Heart right ventricle (tissue), 16 donors: ENCODE results near the gene CNIH2. TPM values are rescaled to one million over a fixed set of nuclear protein-coding genes. Genes with fewer than 3 reads are reported as not detected.

Source experiments
- ATAC-seq, 8 donors: fragments of 200-7000 bp; cut with Tn5 transposase; one replicate each; pipeline ENCODE4 v1.9.1; 2020; ENCODE audit warnings: mild to moderate bottlenecking in 8 of 8, moderate library complexity in 8 of 8, moderate number of reproducible peaks in 1 of 8
- DNase-seq, 2 donors: peaks; one replicate each; pipeline ENCODE4 v3.0.0-alpha.2; 2020
- H3K27ac ChIP-seq, 10 donors: fragments of 200-600 bp; sonication (generic) in 2 of 10; one replicate each; pipeline versions ENCODE4 v1.5.0 to v1.8.0; 2020 to 2022; ENCODE audit warnings: mild to moderate bottlenecking in 3 of 10
- H3K27me3 ChIP-seq, 7 donors: fragments of 200-600 bp; one replicate each; pipeline ENCODE4 v1.8.0; 2021 to 2022; ENCODE audit warnings: mild to moderate bottlenecking in 2 of 7
- H3K36me3 ChIP-seq, 9 donors: fragments of 200-600 bp; sonication (generic) in 1 of 9; one replicate each; pipeline versions ENCODE4 v1.5.0 to v1.8.0; 2020 to 2022; ENCODE audit warnings: mild to moderate bottlenecking in 2 of 9
- H3K4me1 ChIP-seq, 9 donors: fragments of 200-600 bp; sonication (generic) in 1 of 9; one replicate each; pipeline versions ENCODE4 v1.5.0 to v1.8.0; 2020 to 2022; ENCODE audit warnings: mild to moderate bottlenecking in 4 of 9
- H3K4me3 ChIP-seq, 10 donors: fragments of 200-600 bp; sonication (generic) in 2 of 10; one replicate each; pipeline versions ENCODE4 v1.5.0 to v1.8.0; 2020 to 2022; ENCODE audit warnings: mild to moderate bottlenecking in 7 of 10, moderate library complexity in 2 of 10
- H3K9me3 ChIP-seq, 11 donors: fragments of 200-600 bp in 10 of 11; sonication (generic) in 2 of 11; one replicate each; pipeline versions ENCODE4 v1.5.0 to v1.8.0; 2013 to 2022; ENCODE audit warnings: mild to moderate bottlenecking in 2 of 11, control low read depth in 1 of 11, moderate library complexity in 1 of 11
- CTCF ChIP-seq, 9 donors: fragments of 200-600 bp; sonication (generic) in 2 of 9; IDR thresholded peaks; one replicate each; pipeline versions ENCODE4 v1.5.0 to v1.8.0; 2021 to 2022; ENCODE audit warnings: antibody characterized with exemption in 9 of 9, mild to moderate bottlenecking in 5 of 9, moderate library complexity in 1 of 9
- WGBS, 2 donors: extraction: QIAGEN DNeasy Blood & Tissue Kit; methylation state at CpG; one replicate each; pipeline ENCODE4 v1.1.7; 2013; ENCODE audit warnings: inconsistent platforms in 1 of 2; 5-methylcytosine and 5-hydroxymethylcytosine counted together
- intact Hi-C, 10 donors: fragments of 100-400 bp; cut with DNase I; formaldehyde crosslinking; loops; one replicate each; pipeline versions ENCODE4 v1.11.1 to v1.14.2; 2022
- polyA plus RNA-seq, 2 donors: library from polyadenylated mRNA; stranded (reverse); fragments of 200-250 nt; gene quantifications; one replicate each; pipeline ENCODE4 v1.2.3, GENCODE V29; 2013
- total RNA-seq, 10 donors: library from RNA; stranded (reverse); fragmentation: NEBNext Ultra II Directional in 3 of 10; extraction: Animal tissue kit (Norgen Biotek cat#: 25700) in 3 of 10; gene quantifications; one replicate each; pipeline versions ENCODE4 v1.2.1 to v1.2.4, GENCODE V29; 2021 to 2023
- donor health status: Arrhythmogenic right ventricular cardiomyopathy.
- donor health status: ischemic (EF 13 %, LVEDD 7.1; RV severe dilation, severe dysfunction).
- donor health status: healthy with polysubstance abuse.
- donor health status: DM: no; HTN: yes; CAD: no.
- donor health status: DM: no; HTN: no; CAD: no.
- donor health status: ischemic (EF 25% LVEDD 6.9; RV normal size, moderate dysfunction).
- donor health status: ischemic (EF 25% LVEDD 5.7; RV mildly dilated, moderate dysfunction).
- donor health status: healthy.
- donor health status: DM: yes; HTN: yes; CAD: no.
- donor health status: Ischemic cardiomyopathy.
- donor health status: ischemic (EF 35%, LVEDD 5.7; RV mildly dilated, moderate dysfunction).
- donor health status: nonischemic (EF 11% LVEDD 7.7; RV severe dilation, severe dysfunction).
- donor health status: DM: yes; HTN: yes; CAD: no.
- donor health status: PGD.
- donor health status: ischemic (EF 29% LVEDD 5.4; RV normal size, mild dysfunction).
- donor health status: nonischemic (EF 23%, LVEDD 6.1; RV moderate dilation, normal function).

The CNIH2 gene
- total and polyA plus RNA-seq, 12 donors, result 0.06 to 0.57 (median 0.45) TPM; not detected in 7

- WGBS, 2 donors, result 92 to 97% methylated on average over 7 of the region's 7 CpGs
- Histone ChIP-seq H3K9me3 (no peaks in the 10 kb centered on the region), H3K36me3 (peaks cover 0 to 66% (median 43%) of the 10 kb centered on the region in 9 donors), H3K4me3 (no peak overlapping the region), H3K27me3 (no peaks in the 10 kb centered on the region), H3K27ac (no peak overlapping the region), H3K4me1 (peaks cover 6 to 30% (median 24%) of the 10 kb centered on the region in 9 donors)
- TF ChIP-seq CTCF (IDR thresholded peaks at IDR 0.05), result no peak
- intact Hi-C loops, result no loop called here
- ATAC-seq (no peak), DNase-seq (no peak)
Observed at GRCh38 chr11:66271816-66272215, 6.2 kb upstream of the CNIH2 start.

- H3K36me3 ChIP-seq, result peaks cover 0 to 67% (median 43%) of the 10 kb centered on the region in 9 donors
- intact Hi-C loops, result no loop called here
Observed at GRCh38 chr11:66272596-66272995, 5.4 kb upstream of the CNIH2 start.

DNA sequence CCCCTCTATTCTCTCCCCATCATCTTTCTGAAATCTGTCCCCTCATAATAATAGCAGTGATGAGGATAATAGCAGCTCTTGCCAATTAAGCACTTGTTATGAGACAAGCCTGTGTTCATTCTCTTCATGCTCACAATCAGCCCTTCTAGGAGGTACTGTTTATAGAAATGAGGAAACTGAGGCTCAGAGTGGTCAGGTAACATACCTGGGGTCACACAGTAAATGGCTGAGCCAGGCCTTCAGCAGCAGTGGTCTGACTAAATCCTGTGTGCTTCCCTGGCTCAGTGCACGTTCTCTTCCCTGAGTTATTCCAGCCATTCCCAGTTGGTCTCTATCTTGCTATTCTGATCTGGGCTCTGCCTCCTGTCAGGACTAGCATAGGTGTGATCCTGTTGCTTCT lies 3.8 kb upstream of the CNIH2 start:
- TF ChIP-seq CTCF (IDR thresholded peaks at IDR 0.05), result no peak
- Histone ChIP-seq H3K4me3 (no peak overlapping the region), H3K4me1 (peaks cover 5 to 35% (median 25%) of the 10 kb centered on the region in 9 donors), H3K27ac (no peak overlapping the region), H3K27me3 (peaks cover 0 to 3% (median 0%) of the 10 kb centered on the region in 7 donors), H3K9me3 (no peaks in the 10 kb centered on the region), H3K36me3 (peaks cover 0 to 67% (median 43%) of the 10 kb centered on the region in 9 donors)
- 38 to 59% methylated on average over 1 of the region's 1 CpG for WGBS, 2 donors
- ATAC-seq (no peak), DNase-seq (no peak)
- intact Hi-C loops, result no loop called here

More at GRCh38 chr11:66272596-66272995, 5.4 kb upstream of the CNIH2 start:
- TF ChIP-seq CTCF (IDR thresholded peaks at IDR 0.05), result no peak
- ATAC-seq (no peak), DNase-seq (no peak)
- 89 to 98% methylated on average over 2 of the region's 2 CpGs for WGBS, 2 donors
- Histone ChIP-seq H3K27ac (no peak overlapping the region), H3K27me3 (no peaks in the 10 kb centered on the region), H3K4me1 (peaks cover 3 to 29% (median 22%) of the 10 kb centered on the region in 9 donors), H3K9me3 (no peaks in the 10 kb centered on the region), H3K4me3 (no peak overlapping the region)

- peaks cover 2 to 24% (median 13%) of the 10 kb centered on the region in 9 donors for H3K4me1 ChIP-seq
- H3K27me3 ChIP-seq, result peaks cover 0 to 6% (median 0%) of the 10 kb centered on the region in 7 donors
- intact Hi-C loops, result no loop called here
- TF ChIP-seq CTCF (IDR thresholded peaks at IDR 0.05), result no peak
- H3K9me3 ChIP-seq, result no peaks in the 10 kb centered on the region
- WGBS, 2 donors, result 91 to 96% methylated on average over 8 of the region's 8 CpGs
- H3K4me3 ChIP-seq, result no peak overlapping the region
- H3K27ac ChIP-seq, result no peak overlapping the region
- ATAC-seq, result no peak
- peaks cover 0 to 65% (median 43%) of the 10 kb centered on the region in 9 donors for H3K36me3 ChIP-seq
- DNase-seq, result no peak
Observed at GRCh38 chr11:66275396-66275795, 2.6 kb upstream of the CNIH2 start.
